ENCODE results near the gene AKAP6. TPM values are rescaled to one million over a fixed set of nuclear protein-coding genes. Genes with fewer than 3 reads are reported as not detected.

The AKAP6 gene
- total RNA-seq, 6 experiments from 2014 or later = 1.7 to 9.6 (median 4.3) TPM

DNA sequence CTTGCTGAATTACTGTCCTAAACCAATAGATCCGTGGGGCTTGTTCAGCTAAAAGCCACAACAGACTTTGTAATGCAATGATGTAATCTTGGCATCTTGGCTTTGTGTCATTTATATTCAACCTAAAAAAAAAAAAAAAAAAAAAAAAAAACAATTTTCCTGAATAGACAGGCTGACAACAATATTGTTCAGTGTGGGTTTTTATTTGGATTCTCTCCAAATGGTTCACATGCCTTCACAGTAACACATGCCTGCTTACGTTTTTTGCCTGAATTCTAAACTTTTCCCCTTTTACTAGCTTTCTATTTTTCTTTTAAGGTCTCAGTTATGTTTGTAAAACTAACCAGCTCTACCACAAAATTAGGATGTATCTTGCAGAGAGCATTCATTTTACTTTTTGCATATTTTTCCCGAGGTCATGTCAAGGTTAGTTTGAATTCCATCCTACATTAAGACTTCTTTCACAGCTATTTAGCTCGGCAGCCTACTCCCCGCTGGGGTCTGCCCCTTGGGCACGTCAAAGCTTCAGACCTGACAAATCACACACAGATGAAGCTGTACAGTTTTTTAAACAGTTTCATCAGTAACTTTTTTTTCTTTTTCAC is 395.9 kb downstream of the AKAP6 start:
- Histone ChIP-seq H3K4me3 (peak overlapping the region; percentile 18 to 23 (median 23)), H3K27ac (no peak overlapping the region), H3K36me3 (no peaks in the 10 kb centered on the region), H3K4me1 (peaks cover 0 to 18% (median 0%) of the 10 kb centered on the region in 4 donors), H3K9me3 (no peaks in the 10 kb centered on the region), H3K27me3 (no peaks in the 10 kb centered on the region)
- TF ChIP-seq, protein P1, sequence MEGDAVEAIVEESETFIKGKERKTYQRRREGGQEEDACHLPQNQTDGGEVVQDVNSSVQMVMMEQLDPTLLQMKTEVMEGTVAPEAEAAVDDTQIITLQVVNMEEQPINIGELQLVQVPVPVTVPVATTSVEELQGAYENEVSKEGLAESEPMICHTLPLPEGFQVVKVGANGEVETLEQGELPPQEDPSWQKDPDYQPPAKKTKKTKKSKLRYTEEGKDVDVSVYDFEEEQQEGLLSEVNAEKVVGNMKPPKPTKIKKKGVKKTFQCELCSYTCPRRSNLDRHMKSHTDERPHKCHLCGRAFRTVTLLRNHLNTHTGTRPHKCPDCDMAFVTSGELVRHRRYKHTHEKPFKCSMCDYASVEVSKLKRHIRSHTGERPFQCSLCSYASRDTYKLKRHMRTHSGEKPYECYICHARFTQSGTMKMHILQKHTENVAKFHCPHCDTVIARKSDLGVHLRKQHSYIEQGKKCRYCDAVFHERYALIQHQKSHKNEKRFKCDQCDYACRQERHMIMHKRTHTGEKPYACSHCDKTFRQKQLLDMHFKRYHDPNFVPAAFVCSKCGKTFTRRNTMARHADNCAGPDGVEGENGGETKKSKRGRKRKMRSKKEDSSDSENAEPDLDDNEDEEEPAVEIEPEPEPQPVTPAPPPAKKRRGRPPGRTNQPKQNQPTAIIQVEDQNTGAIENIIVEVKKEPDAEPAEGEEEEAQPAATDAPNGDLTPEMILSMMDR (IDR thresholded peaks at IDR 0.05) = no peak
- no peak for TF ChIP-seq POLR2A (IDR thresholded peaks at IDR 0.05)
- DNase-seq = peak in 1 of 3 donors; percentile 42
- 20% methylated on average over 6 of the region's 6 CpGs for WGBS (ENCODE audit: insufficient coverage, low coverage, low lambda C conversion rate, missing lambda C conversion rate)
- peak; percentile 62 to 83 (median 73) for ATAC-seq
- intact Hi-C loops (cut with DNase I) = no loop called here

DNA sequence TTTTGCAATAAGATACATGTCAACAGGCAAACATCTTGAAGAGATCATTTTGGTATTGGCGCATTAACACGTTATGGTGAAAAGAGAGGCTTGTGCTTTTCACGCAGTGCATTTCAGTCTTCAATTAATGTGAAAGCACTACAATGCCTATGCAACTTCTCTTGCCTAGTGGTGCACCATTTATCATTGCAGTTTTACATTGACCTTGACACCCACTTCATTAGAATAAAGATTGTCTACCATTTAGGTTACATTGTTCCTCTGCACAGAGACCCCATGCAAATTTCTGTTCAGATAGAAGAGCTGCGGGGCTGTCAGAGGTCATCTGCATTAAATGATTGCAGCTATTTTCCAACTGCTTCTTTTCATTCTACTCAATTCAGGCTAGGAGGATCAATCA is 397.4 kb downstream of the AKAP6 start:
- 93% methylated on average over 4 of the region's 4 CpGs for WGBS (ENCODE audit: insufficient coverage, low coverage, low lambda C conversion rate, missing lambda C conversion rate)
- no peaks in the 10 kb centered on the region for H3K27me3 ChIP-seq
- intact Hi-C loops (cut with DNase I) = no loop called here

DNA sequence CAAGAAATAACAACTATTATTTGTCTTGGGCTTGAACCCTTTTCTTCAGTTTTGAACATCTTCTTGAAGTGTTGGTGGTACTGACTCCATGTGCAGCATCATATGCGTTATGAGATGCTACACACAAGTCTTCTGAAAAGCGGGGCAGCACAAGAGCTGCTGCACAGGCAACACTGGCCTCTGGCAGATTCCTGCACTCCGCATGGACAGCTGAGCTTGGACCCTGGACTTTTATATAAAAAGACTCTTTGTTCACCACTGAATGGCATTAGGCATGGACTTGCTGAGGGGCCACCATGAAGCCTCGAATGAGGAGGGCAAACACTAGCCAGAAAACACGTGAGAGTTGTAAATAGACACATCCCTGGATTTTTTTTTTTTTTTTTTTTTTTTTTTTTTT is 398.7 kb downstream of the AKAP6 start:
- intact Hi-C loops (cut with DNase I) = no loop called here
- Histone ChIP-seq H3K9me3 (no peaks in the 10 kb centered on the region), H3K4me1 (peaks cover 0 to 29% (median 0%) of the 10 kb centered on the region in 4 donors), H3K27ac (no peak overlapping the region), H3K27me3 (no peaks in the 10 kb centered on the region), H3K36me3 (no peaks in the 10 kb centered on the region), H3K4me3 (no peak overlapping the region)
- DNase-seq (no peak), ATAC-seq (no peak)
- 66% methylated on average over 4 of the region's 5 CpGs for WGBS (ENCODE audit: insufficient coverage, low coverage, low lambda C conversion rate, missing lambda C conversion rate)
- TF ChIP-seq POLR2A (IDR thresholded peaks at IDR 0.05) = no peak
- TF ChIP-seq, protein P1 (IDR thresholded peaks at IDR 0.05) = no peak

More for the DNA sequence above, 397.4 kb downstream of the AKAP6 start:
- Histone ChIP-seq H3K9me3 (no peaks in the 10 kb centered on the region), H3K4me3 (no peak overlapping the region), H3K4me1 (peaks cover 0 to 24% (median 0%) of the 10 kb centered on the region in 4 donors), H3K27ac (no peak overlapping the region), H3K36me3 (no peaks in the 10 kb centered on the region)
- TF ChIP-seq POLR2A (IDR thresholded peaks at IDR 0.05) = no peak
- TF ChIP-seq, protein P1 (IDR thresholded peaks at IDR 0.05) = no peak
- DNase-seq (no peak), ATAC-seq (no peak)

DNA sequence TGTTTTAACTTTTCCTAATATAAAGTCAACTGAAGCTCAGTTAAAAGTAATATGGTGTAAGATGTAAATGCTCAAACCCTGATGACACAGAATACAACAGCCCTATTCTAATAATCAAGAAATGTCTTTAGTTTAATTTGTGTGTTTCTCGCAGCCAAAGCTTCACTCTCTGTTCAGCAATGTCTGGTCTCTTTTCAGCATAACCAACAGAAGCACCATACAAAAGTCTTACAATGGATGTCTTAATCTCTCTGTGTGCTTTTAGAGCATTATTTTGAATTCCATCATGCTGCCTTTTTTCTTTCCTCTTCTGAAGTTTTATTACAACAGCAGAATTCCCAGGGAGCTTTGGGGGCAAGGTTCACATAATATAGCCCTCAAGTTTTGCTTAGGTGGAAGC is 399.4 kb downstream of the AKAP6 start:
- H3K4me3 ChIP-seq = no peak overlapping the region
- 88% methylated on average over 1 of the region's 1 CpG for WGBS (ENCODE audit: insufficient coverage, low coverage, low lambda C conversion rate, missing lambda C conversion rate)
- no peaks in the 10 kb centered on the region for H3K9me3 ChIP-seq
- no peaks in the 10 kb centered on the region for H3K36me3 ChIP-seq
- intact Hi-C loops (cut with DNase I) = no loop called here
- no peaks in the 10 kb centered on the region for H3K27me3 ChIP-seq
- H3K27ac ChIP-seq = no peak overlapping the region
- DNase-seq = no peak
- no peak for ATAC-seq
- H3K4me1 ChIP-seq = peaks cover 0 to 29% (median 0%) of the 10 kb centered on the region in 4 donors
- TF ChIP-seq, protein P1 (IDR thresholded peaks at IDR 0.05) = no peak
- TF ChIP-seq POLR2A (IDR thresholded peaks at IDR 0.05) = no peak

Data from right lobe of liver (tissue), 6 donors.